ENCODE measurements around the gene LKAAEAR1.

LKAAEAR1 gene

DNA sequence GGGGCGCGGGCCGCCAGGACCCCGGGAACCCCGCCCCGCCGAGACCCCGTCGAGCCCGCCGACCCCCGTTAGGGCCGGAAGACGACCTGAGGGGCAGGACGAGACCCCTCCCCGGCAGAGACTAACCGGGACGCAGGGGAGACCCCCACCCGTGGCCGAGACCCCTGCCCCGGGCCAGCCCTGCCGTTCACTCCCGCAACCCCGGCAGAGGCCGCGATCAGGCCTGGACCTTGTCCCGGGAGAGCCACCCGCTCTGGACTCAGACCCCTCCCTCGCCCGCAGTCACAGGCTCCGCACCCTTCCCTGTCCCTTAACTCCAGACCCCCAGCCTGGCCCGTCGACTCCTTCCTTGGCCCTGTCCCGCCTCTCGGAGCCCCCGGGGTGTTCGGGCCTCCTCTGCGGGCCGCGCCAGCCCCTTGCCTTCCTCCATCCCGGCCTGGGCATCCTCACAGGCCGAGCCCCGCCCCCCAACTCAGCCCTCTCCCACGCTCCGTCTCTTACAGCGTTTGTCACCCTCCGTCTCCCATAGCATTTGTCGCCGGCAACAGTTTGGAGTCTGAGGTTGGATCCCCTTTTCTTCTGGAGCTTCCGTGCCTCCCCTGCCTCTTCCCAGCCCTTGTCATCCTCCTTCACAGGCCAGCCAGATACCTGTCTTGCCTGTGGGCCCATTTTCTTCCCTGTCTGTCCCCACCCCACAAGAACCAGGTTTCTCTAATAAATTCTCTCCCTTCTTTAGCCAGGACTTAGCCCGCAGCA is 20.6 kb downstream of the LKAAEAR1 start:
- DNase-seq, result no peak

DNA sequence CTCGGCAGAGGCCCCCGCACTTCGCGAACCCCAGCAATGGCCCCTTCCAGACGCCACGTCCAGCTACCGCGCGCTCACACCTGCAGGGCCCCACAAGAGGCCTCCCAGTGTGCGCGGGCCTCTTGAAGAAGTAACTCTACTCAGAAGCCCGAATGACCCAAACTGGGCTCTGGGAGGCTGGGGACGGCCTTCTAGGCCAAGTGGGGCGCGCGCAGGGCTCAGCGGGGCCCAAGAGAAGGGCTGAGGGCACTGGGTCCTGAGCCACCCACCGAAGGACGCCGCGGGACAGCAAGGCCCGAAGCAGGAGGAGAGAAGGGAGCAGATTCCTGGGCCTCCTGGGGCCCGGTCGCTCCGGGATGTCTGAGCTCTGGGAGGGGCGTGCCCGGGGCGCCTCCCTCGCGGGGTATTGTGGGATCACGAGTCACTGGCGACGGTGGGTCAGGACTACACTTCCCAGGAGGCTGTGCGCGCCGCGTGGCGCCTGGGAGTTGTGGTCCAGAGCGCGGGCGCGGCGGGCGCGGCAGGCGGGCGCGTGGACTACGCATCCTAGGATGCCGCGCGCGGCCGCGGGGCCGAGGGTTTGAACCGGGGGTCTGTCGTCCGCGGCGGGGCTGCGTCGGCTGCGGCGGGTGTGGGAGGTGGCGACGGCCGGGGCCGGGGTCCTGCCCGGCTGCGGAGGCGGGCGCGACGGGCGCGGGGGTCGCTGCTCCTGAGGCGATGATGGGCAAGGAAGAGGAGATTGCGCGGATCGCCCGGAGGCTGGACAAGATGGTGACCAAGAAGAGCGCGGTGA is 21.4 kb downstream of the LKAAEAR1 start, which contains the start of gene TCEA2:
TCEA2 (plus strand) TSS at position 603 of the 793 bp plus-strand sequence; CDS start at position 718, 115 bp downstream.
- peak; percentile 85 for DNase-seq

DNA sequence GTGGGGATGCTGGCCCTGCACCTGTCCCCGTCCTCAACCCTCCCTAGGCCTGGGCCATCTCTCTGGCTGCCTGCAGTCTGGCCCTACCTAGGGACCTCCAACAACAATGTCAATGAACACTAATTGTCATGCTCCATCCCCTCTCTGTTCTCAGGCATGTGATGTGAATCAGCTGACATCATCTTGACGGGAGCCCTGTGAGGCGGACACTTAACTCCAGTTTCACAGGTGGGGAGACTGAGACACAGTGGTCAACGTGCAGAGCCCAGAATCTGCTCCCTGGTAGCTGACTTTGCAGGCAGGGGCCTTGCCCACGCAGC is 22.0 kb downstream of the LKAAEAR1 start:
- DNase-seq, result no peak

DNA sequence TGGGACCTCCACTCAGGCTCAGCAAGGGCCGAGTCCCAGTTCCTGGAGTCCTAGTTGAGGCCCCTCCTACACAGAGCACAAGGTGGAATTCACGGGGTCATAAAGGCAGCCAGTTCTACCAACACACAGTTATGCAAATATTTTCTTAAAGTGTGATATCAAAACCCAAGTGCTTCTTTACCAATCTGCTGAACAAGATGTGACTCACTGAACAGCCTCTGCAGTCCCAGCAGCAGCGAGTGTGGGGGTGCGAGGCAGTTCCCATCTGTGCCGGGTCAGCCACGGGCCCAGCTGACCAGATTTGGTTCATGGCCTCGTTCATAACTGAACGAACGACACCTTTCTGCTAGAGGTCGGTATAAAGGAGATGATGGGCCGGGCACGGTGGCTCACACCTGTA is 25.7 kb downstream of the LKAAEAR1 start:
- DNase-seq, result no peak

DNA sequence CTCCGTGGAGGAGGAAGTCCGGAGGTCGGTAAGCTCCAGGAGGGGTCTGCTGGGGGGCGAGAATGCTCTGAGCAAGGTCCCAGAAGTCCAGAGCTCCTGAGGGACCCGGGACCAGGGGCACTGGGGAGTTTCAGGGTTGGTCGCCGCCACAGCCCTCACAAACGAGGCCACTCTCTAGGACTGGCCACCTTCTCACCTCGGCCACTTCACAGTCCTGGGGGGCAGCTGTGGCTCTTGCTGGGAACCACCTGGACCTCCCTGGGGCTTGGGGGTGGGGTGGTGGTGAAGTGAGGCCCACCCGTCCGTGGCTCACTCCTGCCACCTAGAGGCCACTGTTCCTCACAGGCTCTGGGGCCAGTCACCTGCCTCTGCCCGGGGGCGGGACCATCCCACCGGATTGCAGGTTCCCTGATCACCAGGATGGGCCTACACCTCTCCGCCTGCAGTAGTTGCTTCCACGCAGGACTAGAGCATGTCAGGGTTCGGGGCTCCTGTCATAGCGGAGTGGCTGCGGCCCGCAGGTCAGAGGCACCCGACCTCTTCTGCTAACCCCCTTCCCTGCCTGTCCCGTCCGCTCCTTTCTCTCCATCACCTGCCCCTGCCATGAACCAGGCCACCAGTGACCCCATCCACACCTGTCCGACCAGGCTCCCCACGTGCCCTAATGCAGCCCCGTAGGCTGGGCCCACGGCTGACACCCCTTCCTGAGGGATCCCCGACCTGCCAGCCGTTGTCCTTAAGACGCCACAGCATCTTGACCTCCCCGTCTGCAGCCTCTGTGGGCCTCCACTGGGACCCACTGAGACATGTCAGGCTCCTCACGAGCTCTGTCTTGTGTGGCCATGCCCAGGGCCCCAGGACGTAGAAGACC is 26.3 kb downstream of the LKAAEAR1 start:
- no peak for DNase-seq

DNA sequence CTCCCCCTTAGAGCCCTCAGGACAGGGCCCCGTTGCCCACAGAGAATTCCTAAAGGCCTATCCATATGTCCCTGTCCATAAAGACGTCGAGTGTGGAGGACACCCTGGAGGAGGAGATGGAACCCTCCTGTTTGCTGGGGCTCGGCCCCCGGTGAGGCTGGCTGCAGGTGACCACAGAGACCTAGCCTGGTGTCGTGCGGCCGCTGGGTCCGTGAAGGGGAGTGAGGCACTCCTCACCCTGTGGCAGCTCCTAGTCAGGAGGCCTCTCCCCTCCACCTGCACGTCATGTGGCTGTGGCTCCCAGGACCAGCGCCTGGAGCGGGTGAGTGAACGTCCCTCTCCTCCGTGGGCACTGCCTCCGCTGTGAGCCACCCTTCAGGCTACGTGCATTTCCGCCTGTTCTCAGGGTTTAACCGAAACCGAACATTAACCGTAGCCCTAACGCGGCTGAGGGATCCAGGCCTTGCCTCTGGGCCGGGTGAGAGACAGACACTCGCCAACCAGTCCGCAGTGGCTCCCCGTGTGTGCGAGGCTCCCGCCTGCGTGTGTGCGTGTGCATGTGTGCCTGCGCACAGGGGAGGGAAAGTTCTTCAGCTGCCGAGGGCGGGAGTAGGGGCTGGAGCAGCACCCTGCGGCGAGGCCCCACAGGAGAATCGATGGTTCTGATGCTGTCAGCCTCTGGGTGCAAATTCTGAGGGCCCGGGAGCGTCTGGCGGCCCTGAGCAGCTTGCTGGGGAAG is 27.1 kb downstream of the LKAAEAR1 start:
- DNase-seq, result no peak

DNA sequence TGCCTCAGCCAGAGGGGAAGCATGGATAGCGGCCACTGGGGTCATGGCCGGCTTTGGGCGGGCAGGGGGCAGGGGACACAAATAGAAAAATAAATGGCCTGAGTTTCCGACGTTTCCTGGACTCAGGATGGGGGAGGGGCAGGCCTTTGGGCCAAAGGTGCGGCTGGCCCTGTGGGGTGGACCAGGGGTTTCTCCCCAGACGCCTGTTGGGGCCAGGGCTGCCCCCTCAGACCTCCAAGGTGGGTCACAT is 27.6 kb downstream of the LKAAEAR1 start:
- DNase-seq, result no peak

DNA sequence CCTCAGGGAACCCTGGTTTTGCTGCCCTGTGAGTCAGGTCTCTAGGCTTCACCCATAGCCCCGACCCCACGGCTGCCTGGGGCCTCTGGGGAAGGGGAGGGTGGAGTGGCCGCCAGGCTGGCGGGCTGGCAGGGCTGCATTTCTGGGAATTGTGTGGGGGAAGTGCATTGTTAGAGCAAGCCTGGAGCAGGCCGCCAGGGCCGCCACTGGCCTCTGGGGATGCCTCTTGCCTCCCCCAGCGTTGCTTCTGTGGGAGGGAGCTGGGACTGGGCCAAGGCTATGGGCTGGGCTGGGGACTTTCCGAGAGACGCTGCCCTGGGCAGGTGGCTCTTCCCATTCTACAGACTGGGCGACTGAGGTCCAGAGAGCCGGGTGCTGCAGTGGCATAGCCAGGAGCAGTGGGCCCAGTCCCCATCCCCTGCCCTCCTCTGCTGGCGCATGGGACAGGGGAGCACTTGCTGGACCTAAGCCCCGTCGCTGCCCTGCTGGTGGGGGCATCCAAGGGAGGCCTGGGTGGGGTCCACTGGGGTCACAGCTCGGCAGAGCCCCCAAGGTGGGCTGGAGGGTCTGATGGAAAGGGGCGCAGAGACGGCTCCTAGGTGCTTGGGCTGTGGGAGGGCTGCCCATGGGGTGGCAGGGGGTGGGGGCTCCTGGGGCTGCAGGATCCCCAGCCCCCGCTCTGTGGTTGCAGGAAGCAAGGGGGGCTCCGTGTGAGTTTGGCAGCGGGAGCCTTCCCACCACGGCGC is 28.1 kb downstream of the LKAAEAR1 start:
- DNase-seq, result no peak

DNA sequence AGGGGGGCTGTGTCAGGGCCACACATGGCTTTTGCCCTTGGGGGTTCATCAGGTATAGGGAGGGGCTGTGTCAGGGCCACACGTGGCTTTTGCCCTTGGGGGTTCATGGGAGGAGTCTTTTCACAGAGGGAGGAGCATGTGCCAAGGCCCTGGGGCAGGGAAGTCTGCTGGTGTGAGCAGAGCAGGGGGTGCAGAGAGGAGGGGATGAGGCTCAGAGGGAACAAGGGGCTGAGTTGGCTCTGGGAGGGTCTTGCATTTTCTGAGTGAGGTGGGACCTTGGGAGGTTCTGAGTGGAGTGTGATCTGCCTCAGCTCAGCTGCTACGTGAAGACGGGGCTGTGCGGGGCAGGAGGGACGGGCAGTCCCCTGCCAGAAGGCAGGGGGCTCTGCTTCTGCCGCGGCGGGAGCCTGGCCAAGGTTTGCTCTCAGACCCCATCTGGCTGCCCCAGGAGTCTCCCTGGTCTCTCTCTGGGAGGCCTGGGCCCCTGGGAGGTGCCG is 28.8 kb downstream of the LKAAEAR1 start:
- DNase-seq, result no peak

DNA sequence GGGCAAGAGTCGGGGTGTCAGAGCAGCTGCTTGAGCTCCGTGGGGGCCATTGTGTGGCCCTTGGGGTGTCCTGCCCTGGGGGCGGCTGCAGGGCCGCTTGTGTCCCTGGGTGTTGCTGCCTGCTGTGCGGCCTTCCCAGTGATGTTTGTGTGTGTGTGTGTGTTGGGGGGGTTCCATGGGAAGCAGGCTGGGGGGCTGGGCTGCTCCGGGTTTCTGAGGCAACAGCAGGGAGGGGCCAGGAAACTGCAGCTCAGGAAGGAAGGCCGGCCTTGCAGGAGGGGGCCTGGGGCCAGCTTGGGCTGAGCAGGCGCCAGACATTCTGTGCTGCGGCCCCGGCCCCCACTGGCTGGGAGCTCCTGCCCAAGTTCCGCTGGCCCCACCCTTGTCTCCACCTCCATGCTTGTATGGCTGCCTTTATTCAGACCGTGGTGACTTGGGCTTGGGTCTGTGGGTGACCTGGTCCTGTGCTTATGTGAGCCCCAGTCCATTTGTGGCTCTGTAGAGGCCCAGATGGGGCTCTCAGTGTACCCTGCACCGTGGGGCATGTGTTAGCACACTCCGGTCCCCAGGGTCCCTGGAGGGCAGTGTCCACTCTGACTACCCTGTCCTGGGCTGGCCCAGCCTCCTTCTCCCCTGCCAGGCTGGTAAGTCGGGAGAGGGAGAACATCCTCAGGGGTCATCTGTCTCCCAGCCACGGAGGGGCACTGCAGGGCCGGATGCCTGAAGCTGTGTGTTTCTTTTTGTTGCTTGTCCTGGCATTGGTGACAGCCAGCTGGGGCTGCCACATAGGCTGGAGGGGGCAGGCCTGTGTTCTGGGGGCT is 30.1 kb downstream of the LKAAEAR1 start:
- DNase-seq, result no peak

DNA sequence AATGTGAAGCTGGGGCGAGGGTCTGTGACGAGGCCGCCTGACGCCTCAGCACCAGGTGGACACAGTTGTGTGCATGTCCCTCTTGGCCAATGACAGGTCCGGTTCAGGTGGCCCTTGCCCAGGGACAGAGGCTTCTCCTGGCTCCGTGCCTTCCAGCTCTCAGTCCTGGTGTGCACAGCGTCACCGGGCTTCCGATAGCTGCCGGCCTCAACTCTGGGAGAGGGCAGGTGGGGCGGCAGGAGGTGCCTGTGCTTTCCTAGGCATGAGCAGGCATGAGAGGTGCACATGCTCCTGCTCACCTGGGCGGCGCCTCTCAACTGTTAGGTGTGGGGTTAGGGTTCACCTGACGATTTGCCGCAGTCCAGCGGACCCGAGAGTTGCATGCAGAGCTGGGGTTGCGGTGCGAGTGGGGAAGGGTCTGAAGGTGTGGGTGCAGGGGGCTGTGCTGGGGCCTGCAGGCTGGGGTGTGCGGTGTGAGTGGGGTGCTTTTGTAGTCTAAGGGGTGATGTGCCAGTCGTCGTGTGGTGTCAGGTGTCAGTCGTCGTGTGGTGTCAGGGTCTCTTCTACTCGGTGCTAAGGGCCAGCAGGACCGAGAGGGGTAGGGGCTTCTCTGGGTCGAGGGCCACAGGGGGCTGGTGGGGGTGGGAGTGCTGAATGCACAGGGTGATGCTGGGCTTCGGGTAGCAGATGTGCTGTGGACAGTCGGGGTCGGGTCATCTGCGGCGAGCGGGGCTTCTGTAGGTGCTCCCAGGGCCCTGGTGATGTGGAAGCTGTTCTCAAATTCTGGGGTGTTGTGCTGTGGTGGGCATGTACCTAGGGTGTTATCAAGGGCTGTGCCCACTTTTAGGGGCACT is 31.0 kb downstream of the LKAAEAR1 start:
- DNase-seq, result no peak

DNA sequence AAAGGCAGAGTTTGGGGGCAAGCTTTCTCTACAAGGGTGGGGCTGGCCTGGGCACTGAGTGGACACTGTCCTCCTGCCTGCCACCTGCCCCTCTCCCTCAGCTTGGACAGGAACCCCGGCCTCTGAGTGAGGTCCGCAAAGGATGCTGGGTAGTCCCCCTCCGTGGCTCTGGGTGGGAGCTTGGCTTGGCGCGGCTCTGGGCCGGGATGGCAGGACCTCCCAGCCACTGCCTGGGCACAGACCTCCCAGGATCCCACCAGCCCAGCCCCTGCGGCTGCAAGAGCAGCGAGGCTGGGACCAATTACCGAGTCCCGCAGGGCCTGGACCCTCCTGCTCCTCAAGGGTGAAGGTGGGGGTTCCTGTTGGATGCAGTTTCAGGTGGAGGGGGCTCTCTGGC is 31.9 kb downstream of the LKAAEAR1 start:
- no peak for DNase-seq

DNA sequence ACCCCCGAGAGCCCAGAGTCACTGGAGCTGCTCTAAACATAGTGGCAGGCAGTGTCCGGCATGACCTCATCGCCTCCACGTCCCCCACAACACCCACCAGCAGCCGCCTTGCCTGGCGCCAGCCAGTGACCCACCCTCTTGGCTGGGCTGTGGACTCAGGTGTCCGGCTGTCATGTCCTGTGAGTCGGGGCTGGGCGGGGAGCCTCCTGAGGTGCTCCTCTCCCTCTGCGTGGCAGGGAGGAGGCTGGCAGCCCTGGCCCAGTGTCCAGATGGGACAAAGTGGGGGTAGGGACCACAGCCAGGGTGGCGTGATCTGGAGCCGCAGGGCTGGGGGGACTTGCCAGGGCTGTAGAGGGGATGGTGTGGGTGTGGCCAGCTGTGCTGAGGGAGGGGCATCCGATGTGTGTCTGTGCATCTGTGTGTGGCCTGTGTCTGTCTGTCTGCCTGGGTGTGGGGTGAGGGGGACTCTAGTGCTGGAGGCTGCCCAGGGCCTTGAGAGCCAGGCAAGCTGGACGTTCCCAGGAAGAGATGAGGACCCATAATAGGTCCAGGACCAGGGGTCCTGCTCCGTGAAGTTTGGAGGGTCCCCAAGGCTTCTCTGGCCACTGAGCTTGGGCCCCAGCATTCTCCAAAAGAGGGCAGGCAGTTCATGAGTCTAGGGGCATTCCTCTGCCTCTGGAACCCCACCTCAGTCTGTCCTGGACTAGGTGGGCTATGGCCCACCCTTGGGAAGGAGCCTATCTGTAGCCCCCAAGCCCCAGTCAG is 32.5 kb downstream of the LKAAEAR1 start:
- no peak for DNase-seq

DNA sequence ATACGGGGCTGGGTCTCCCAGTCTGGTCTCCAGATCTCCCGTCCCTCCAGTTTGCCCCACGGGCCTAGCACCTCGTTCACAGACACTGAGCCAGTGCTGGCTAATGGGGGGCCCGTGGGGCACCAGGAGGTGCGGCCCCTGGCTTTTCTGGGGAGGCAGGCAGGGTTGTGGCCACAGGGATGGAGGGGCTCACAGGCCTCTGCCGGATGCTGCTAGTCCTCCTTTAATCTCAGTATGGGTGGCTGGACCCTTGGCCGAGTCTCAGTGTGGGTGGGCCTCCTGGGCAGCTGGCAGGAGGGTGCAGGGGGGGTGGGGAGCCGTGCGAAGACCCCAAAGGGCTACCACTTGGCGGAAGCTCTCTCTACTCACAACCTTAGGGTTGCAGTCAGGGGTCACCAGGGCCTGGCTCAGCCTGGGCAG is 33.2 kb downstream of the LKAAEAR1 start:
- DNase-seq, result no peak

DNA sequence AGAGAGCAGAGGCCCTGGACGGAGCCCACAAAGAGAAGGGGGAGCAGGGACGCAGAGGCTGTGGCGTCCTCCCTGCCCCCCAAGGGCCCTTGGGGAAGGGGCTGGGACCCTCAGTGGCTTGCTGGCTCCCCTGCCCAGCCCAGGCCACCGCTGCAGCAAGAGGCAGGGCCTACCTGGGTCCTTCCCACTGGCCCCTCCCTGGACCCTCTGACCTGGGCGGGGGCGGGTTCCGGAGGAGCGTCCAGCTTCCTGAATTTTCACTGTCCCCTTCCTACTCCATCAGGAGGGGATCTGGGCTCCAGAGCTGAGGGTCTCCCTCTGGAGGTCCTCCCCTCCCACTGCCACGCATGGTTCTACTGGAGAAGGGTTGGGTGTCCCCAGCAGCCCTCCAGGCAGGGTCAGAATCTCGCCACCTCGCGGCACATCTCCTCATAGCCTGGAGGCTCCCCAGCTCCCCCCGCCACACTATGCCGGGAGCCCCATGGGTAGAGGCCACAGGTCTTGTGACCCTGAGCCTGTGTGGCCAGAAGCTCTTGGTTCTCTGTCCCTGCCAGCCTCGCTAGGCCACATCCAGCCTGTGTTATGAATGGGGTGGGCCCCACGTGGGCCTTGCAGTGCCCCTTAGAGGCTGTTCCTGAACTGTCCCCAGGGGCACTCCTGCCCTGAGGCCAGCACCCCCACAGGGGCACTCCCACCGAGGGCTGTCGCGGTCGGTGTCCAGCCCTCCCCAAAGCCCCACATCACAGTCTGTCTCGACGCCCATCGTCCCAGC is 33.8 kb downstream of the LKAAEAR1 start:
- DNase-seq, result no peak

DNA sequence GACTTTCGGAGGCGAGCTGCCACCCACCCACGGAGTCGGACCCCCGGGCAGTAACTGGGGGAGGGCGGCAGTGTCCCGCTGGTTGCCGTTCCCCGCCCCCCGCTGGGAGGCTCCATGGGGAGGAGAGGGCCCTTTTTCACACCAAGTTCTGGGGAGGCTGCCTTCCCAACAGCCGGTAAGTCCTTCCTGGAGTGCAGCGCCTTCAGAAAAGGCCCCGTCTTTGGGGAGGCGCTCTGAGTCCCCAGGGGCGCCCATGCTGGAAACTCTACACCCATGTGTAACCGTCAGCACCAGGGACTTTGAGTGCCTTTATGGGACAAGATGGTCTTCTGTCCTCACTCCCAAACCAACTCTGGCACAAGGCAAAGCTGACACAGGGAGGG is 34.3 kb downstream of the LKAAEAR1 start:
- DNase-seq, result no peak

DNA sequence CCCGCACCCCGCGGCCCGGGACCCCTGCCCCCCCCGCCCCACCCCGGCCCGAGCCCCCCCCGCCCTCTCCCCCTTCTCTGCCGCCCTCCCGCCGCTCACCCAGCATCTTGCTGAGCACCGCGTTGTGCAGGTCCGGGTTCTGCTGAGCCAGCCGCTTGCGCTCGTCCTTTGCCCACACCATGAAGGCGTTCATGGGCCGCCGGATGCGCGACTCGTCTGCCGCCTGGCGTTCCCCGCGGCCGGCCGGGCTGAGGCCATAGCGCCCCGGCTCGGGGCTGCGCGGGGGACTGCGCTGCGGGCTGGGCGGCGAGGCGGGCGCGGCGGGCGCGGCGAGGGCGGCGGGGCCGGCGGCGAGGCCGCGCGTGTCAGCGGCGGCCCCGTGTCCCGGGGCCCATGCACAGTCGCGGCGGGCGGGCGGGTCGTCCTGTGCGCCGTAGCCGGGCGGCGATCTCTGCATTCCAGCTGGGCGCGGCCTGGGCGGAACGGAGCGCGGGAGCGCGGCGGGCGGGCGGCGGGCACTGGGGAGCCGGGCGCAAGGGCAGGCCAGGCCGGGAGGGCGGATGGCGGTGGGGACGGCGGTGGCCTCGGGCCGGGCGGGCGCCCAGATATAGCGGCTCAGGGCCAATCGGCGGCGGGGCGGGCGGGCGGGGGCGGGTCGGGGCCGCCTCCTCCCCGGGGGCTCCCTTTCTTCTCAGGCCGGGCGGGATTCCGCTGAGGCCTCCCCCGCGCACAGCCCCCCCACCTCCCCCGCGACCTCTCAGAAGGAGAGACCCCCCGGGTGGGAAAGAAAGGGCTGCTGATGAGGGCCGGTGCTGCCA is 34.9 kb downstream of the LKAAEAR1 start, which contains the start of gene SOX18:
SOX18 (minus strand) TSS at position 580 of the 818 bp plus-strand sequence; CDS start at position 457, 123 bp downstream.
- DNase-seq, result no peak

Data from DMS153 (cell line).